SKM-1 treated with dmso at 0.1 percent for 144 hours (cell line): ENCODE measurements around the gene GPR171.
A peak's percentile ranks its signal among the peaks of the same experiment; 100 is the strongest.
"Not testable (repeated sequence)": the region's sequence is repeated elsewhere in the genome, so short reads cannot be mapped to it uniquely, and the experiment has no call there.

Experiments used
- DNase-seq: peaks from one replicate; lab custom pipeline; 2025; ENCODE audit not compliant: unreplicated experiment; lab: John Stamatoyannopoulos, UW

GPR171 gene, protein sequence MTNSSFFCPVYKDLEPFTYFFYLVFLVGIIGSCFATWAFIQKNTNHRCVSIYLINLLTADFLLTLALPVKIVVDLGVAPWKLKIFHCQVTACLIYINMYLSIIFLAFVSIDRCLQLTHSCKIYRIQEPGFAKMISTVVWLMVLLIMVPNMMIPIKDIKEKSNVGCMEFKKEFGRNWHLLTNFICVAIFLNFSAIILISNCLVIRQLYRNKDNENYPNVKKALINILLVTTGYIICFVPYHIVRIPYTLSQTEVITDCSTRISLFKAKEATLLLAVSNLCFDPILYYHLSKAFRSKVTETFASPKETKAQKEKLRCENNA

DNA sequence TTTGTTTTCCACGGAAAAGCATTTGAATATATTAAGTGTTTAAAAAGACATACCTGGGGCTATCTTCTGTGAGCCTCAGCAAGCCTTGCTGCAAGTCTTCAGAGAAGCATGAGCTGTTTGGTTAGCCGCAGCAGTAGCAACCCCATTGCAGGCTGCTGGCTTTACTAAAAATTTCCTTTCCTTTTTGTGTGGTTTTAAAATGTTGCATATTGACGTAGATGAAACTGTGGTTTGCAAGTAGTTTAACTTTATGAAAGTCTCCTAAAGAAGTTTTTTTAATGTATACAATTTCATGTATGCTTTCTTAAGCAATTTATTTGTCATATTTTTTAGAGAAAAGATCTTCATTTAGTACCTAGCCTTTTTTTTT lies at the start of gene GPR171:
TSS of gene GPR171 (minus strand) at position 166 of the 370 bp plus-strand sequence. CDS start 3,830 bp downstream, outside the sequence.
- no peak for DNase-seq

DNA sequence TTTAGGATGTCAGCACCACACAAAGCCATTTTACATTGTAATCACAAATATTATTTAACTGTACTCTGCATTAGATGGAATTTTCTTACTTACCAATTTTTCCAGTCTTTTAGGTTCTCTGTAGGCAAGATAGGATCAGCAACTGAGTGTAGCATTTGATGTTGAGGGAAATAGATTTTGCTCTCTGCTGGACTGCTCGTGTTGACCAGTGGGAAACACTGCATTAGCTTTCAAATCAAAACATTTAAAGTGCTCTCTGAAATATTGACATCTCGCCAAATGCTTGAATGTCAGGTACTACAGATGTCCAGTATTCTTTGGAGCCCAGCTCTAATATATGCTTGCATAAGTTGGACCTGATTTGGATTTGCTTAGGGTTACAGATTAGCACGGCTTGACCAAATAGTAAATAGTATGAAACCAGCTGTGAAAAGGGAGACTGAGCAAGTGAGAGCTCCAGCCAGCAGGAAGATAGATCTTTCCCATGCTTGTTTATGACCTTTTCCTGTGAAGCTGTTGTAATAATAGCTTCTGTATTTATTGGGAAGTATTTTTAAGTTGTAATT lies 45.8 kb upstream of the GPR171 start:
- no peak for DNase-seq

DNA sequence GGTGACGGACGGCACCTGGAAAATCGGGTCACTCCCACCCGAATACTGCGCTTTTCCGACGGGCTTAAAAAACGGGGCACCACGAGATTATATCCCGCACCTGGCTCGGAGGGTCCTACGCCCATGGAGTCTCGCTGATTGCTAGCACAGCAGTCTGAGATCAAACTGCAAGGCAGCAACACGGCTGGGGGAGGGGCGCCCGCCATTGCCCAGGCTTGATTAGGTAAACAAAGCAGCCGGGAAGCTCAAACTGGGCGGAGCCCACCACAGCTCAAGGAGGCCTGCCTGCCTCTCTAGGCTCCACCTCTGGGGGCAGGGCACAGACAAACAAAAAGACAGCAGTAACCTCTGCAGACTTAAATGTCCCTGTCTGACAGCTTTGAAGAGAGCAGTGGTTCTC lies 39.0 kb upstream of the GPR171 start:
- not testable (repeated sequence) for DNase-seq

DNA sequence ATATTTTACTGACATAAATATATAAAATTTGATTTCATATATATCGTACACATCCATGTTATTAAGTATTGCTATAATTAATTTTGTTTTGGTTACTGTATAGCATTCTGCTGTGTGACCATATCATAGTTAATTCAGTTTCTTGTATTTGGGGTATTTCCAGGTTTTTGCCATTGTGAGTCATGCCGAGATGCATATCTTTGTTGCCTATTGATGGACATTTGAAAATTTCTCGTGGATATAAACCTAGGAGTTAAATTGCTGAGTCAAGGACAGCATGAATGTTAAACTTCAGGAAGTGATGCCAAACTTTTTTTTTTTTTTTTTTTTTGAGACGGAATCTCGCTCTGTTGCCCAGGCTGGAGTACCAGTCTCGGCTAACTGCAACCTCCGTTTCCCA lies 33.7 kb upstream of the GPR171 start:
- DNase-seq = no peak

DNA sequence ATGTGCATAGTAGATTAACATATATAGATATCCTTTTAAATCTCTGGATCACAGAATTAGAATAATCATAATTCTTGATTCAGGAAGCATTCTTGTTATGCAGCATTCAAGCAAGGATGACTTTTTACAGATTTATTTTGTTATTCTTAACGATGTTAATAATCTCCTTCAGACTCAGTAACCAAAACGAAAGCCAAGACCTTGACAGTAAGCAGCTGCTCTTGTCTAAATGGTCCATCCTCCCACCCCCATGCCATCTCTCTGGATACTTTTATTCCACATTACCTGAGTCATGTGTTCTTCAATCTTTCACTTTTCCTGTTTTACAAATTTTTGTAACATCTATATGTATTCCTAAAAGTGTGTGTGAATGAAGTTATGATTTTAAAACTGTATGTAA lies 33.3 kb upstream of the GPR171 start:
- no peak for DNase-seq

DNA sequence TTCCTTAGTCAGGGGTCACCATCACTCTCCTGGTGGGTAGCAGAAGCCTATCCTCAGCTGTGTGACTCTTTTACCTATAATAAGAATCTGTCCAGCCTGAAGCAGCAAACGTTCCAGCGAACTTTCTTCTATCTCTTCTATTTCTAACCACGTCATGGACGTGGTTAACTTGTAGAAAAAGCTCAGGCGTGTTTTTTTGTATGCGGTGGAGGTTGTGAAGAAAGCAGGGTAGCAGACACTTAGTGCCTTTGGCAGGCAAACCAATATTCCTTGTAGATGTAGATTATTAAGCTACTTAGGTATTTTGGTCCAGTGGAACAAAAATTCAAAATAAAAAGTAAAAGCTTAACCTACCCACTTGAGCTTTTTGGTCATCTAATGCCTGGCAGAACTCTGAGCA lies 31.8 kb upstream of the GPR171 start:
- DNase-seq = no peak

DNA sequence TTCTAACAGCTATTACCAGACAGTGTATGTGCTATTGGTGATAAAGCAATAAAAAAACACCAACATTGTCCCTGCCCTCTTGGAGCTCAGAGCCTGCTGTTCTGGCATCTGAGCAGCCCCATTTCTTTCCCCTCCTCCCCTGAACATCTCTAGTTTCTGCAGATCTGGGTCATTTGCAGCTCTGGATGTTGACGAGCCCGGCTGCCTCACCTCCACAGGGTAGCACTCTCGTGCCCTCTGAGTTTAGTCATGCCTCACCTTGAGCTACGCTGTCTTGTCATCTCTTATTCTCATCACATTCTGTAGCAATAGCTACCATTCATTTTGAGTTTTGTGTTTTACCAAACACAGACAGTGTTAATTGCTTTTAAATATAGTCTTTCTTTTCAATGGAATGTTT lies 30.0 kb upstream of the GPR171 start:
- no peak for DNase-seq

DNA sequence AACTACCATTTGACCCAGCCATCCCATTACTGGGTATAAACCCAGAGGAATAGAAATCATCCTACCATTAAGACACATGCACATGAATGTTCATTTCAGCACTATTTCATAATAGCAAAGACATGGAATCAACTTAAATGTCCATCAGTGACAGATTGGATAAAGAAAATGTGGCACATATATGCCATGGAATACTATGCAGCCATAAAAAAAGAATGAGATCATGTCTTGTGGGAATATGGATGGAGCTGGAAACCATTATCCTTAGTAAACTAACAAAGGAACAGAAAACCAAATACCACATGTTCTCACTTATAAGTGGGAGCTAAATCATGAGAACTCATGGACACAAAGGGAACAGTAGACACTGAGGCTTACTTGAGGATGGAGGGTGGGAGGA lies 29.4 kb upstream of the GPR171 start:
- DNase-seq = not testable (repeated sequence)

DNA sequence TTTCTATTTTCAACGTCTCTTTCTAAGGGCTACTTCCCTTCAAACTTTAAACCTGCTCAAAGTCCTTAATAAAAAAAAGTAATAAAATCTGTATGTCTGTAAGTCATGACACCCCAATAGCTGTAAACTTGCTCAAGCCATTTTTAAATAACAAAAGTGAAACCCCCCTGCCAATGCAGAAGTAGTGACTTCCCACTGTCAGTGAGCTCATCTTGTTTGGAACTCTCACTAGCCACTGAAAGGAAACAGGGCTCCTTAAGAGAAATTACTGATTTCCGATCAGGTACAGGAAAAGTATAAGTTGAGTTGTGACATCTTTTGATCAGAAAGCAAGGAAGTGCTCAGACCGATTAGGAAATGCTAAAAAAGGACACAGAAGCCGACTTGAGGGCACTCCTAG lies 27.6 kb upstream of the GPR171 start:
- DNase-seq = peak; percentile 74

DNA sequence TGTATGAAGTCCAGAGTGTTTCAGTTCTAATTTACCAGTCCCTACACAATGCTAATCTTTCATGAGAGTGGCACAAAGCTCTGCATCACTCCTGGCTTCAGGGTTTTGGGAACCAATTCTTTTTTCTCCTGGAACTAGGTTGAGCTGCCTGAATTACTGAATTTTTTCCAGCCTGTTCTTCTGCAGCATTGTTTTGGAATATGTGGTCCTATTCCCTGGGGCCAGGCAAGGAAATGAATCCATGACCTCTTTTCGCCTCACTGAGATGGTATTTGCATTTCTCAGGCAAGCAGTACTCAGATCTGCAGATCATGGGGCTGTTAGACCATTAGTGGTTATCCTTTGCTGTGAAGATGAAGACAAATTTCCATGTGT lies 25.6 kb upstream of the GPR171 start:
- no peak for DNase-seq

DNA sequence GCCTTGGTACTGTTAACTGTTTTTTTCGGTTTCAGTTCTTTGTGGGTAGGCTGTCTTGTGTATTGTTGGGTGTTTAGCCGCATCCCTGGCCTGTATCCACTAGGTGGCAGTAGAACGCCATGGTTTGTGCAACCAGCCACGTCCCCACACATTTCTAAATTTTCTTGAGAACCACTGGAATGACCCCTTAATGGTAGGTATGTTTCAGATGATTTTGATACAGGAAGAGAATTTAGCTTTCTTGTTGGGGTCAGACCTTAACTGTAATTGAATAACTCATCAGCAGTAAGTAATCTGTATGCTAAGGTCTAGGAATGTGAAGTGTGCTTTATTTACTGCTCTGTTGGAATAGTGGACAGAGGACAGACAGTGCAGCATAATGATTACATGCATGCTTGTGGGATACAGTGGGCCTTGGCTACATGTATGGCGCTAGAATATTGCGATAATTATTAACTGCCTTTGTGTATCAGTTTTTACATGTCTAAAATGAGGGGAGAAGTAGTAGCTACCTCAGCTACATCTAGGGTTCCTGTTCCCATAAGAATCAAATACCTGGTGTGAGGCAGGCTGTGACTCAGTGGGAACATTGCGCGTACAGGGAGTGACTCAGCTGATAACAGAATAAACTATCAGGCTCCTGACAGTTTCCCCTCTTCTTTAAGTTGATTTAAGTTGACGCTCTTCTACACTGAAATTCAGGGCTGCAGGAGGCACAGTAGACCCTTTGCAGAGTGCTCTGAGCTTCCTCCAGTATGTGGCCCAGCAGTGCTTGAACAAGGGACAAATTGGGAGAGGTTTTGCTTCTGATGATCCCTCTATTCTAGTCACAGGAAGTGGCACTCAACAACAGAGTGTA lies 25.0 kb upstream of the GPR171 start:
- peak; percentile 40 for DNase-seq

DNA sequence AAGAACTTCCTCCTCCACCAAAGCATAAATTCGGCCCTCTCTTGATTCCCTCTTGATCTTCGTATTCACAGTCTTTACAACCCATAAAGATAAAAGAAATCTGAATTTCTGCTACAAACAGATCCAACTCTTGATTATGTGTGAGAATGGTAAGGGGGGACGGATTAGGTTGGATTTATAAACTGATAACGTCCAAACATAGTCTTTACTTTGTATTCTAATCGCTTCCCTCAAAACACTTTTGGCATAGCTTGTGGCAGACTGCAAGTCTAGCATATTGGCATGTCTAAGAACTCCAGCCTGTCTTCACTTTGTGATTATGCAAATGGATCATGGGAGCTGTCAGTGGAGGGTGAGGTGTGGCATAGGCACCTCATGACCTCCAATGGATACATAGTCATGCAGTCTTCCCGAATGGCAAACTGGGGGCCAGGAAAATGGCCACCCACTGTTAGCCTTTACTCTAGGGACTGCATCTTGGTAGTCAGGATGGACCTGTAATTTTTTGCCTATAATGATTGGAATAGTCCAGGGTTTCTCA lies 24.3 kb upstream of the GPR171 start:
- no peak for DNase-seq

DNA sequence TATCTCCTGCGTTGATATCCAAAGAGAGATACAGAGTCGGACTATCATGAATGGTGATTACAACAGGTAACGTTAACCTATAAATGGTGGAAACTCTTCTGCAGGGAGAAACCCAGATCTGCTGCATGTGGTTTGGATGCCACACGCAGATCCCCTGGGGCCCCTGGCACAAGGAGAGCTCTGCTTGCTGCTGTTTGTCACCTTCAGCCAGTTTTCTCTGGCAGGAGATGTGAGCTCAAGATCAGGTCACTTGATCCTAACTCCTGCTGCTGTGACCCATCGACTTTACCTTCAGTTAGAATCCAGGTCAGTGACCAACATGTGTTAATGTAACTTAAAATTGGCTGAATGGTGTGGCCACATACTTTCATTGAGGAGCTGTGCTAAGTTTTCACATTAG lies 23.8 kb upstream of the GPR171 start:
- DNase-seq = no peak

DNA sequence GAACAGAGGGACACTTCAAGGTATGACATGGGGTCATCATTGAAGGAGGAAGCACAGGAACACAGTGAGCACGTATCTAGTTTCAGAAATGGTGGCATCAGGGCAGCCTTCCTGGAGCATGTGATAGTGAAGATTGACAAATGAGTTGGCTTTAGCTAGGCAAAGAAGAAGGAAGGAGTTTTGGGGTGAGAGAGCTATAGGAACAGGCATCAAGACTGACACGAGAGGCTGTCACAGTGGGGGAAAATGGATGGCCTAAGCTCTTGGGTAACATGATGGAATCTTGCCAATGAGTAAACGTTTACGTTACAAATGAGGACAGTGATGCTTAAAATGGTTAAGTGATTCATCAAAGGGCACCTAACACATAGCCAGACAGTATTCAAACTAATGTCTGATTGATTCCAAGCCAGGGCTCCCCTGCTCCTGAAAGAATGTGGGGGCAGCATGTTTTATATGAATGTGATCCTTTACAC lies 23.1 kb upstream of the GPR171 start:
- no peak for DNase-seq

DNA sequence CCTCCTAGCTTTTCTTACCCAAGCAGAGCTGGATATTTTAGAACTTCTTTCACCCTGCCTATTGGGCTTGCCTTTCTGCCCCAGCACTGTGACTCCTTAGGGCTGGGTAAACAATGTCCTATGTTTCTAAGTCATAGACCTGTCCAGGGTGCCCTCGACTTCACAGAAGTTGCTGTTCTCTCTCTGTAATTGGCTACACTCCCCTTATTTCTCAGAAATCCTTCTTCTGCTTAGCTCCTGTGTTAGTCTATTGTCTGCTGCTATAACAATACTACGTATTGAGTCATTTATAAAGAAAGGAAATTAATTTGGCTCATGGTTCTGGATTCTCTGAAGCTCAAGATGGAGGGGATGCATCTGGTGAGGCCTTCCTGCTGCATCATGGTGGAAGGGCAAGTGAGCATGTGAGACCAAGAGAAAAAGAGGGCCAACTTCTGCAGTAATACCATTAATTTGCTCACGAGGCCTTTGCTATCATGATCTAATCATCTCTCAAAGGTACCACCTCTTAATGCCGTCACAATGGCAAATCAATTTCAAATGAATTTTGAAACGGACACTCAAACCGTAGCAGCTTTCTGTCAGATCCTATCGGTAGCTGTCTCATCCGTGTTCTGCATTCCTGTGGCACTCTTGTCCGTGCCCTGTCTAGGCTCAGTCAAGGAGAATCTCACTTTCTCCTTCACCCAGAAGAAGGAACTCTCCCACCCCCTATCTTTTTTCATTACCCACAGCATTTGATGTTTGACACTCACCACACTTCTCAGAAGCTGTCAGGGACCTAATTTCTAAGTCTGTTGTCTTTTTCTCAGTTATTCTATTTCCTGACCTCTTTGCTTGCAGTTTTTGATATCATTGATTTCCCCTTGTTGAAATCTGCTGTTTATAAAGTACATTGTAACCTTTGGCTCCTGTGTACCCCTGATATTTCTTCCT lies 22.3 kb upstream of the GPR171 start:
- DNase-seq = no peak

DNA sequence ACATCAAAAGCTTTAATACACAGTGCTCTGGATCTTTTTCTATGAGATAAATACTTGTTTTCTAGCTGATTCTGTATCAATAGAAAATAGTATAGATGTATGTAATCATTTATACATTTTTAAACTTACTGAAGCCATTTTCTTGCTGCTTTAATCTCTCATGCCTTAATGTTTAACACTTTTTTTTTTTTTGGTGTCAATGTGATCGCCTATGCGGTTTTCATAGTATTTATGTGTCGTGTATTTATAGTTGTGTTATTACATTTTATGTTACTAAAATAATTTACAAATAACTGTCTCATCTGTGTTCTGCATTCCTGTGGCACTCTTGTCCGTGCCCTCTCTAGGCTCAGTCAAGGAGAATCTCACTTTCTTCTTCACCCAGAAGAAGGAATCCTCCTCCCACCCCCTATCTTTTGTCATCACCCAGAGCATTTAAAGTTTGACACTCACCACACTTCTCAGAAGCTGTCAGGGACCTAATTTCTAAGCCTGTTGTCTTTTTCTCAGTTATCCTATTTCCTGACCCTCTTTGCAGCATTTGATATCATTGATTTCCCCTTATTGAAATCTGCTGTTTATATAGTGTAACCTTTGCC lies 21.4 kb upstream of the GPR171 start:
- no peak for DNase-seq

DNA sequence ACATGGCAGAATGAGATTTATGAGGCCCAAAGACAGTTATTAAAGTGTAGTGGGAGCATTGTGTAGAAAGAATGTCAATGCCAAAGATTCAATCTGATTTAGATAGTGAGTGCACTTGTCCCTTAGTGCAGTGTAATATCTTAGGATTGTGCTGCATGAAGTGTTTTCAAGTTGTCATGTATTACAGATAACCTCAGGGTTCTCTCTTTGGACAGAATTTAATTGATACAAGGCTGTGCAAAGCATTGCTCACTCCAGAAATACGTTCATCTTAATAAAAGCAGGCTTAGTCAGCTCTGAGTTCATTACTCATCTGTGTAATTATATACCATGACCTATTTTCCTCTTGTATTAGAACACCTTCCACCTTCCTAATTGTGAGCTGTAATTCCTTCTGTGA lies 16.0 kb upstream of the GPR171 start:
- DNase-seq = no peak

DNA sequence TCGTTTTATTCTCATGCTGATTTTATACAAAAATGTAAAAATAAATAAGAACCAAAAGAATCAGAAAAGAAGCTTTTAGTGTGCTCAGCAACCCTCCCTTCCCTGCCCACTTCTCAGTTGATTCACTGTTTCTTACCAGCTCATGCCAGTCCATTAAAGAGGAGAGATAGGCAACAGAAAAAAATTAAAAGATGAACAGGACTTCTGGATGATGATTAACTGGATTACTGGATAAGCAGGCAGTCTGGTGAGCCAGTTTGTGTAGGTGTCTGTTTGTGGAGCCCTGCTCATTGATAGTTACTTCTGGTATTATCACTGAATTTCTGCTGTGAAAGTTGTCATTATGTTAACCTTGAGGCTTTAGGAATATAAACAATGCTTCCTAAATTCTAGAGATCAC lies 15.1 kb upstream of the GPR171 start:
- no peak for DNase-seq

DNA sequence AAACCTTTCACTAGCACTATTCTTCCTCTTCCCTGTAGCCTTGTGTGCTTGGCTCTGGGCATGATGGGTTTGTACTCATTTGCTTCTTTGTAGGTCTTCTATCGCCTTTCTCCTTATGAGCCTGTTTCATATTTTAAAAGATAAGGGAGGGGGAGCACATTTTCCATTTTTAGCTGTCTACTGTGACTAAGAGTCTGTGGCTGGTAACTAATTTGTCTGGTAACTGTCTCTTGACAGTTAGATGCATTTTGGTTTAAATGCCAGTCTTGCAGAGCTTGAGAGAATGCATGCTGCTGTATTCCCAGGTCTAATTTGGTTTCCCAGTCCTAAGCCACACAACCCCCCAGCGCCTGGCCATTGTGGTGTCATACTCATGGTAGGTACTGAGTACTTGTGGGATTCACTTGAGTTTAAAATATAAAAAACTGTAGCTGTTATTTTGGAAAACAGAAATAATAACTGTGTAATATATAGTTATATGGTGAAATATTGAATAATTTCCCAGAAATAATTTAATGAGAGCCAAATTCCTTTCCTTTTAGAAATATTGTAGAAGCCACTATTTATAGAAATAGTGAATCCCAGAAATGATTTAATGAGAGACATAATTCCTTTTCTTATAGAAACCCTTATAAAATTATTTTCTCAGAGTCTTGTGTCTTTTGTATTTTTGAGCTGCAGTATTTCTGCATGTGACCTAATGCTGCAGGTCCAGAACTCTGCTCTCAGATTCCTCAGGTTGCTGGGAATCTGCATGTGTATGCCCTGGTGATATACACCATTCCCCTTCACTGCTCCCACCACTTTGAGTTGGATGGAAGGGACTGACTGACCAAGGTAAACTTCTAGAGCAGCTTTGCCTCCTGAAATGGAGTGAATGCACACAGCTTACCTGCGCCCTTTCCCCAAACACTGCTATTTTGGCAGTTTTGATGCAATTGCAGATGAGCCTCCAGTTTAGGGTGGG lies 13.9 kb upstream of the GPR171 start:
- no peak for DNase-seq
